Sciatic nerve (tissue), 2 donors: ENCODE data around the gene CCDC60. TPM values are rescaled to one million over a fixed set of nuclear protein-coding genes. Genes with fewer than 3 reads are reported as not detected.

Source experiments
- ATAC-seq: fragments of 200-7000 bp; cut with Tn5 transposase; one replicate; pipeline ENCODE4 v1.9.1; 2020; ENCODE audit warnings: mild to moderate bottlenecking, moderate library complexity
- DNase-seq: peaks from one replicate; pipeline ENCODE4 v3.0.0-alpha.2; 2020; ENCODE audit warnings: low spot score
- intact Hi-C: fragments of 100-400 bp; cut with DNase I; formaldehyde crosslinking; loops from one replicate; pipeline ENCODE4 v1.14.2; 2022
- total RNA-seq: library from RNA; stranded (reverse); fragmentation: NEBNext Ultra II Directional; extraction: Animal tissue kit (Norgen Biotek cat#: 25700); gene quantifications from one replicate; pipeline ENCODE4 v1.2.1, GENCODE V29; 2021
- donor health status: DM: no; HTN: no; CAD: no.
- donor health status: DM: no; HTN: no; CAD: no.

Gene CCDC60
- total RNA-seq, 1 donor from 2014 or later: not detected

- intact Hi-C loops: no loop called here
- DNase-seq: no peak
- ATAC-seq: no peak
Measured at GRCh38 chr12:119574255-119574654, 239.7 kb downstream of the CCDC60 start.

- no peak for DNase-seq
- ATAC-seq: no peak
- intact Hi-C loops: no loop called here
Measured at GRCh38 chr12:119576118-119576810, 241.7 kb downstream of the CCDC60 start.

GRCh38 chr12:119576915-119577314 is 242.4 kb downstream of the CCDC60 start:
- no peak for ATAC-seq
- intact Hi-C loops: no loop called here
- no peak for DNase-seq

GRCh38 chr12:119578112-119578511 is 243.6 kb downstream of the CCDC60 start:
- ATAC-seq: no peak
- intact Hi-C loops: no loop called here

GRCh38 chr12:119589097-119589496 is 254.6 kb downstream of the CCDC60 start:
- DNase-seq (no peak), ATAC-seq (peak; percentile 77)
- intact Hi-C loops: no loop called here

More at GRCh38 chr12:119578112-119578511, 243.6 kb downstream of the CCDC60 start:
- no peak for DNase-seq

GRCh38 chr12:119589634-119590033 is 255.1 kb downstream of the CCDC60 start:
- no peak for ATAC-seq
- intact Hi-C loops: no loop called here
- no peak for DNase-seq

Other genes starting within 250 kb of the CCDC60 start
- 12.5 TPM for gene HSPB8, start 155.8 kb upstream of the CCDC60 start, total RNA-seq